Myocyte (in vitro differentiated cells): ENCODE results near the gene TMEM63C. TPM values are rescaled to one million over a fixed set of nuclear protein-coding genes. Genes with fewer than 3 reads are reported as not detected.

Experiments used
- DNase-seq: peaks from one replicate; pipeline ENCODE4 v3.0.0-alpha.2; 2012; ENCODE audit warnings: low read depth
- total RNA-seq: library from RNA; depleted of rRNA; stranded (reverse); fragments of >200 nt; gene quantifications from 2 replicates; pipeline ENCODE4 v1.2.3, GENCODE V29; 2014

The TMEM63C gene
- total RNA-seq, 1 donor from 2014 or later = 0.08 TPM

GRCh38 chr14:77253333-77254190 lies 72.0 kb downstream of the TMEM63C start:
- no peak for DNase-seq

- DNase-seq = no peak
These were observed 75.1 kb downstream of the TMEM63C start for GRCh38 chr14:77256694-77257093.

- no peak for DNase-seq
These were observed 76.1 kb downstream of the TMEM63C start for GRCh38 chr14:77257700-77258099.

- DNase-seq = no peak
These were observed 77.0 kb downstream of the TMEM63C start for GRCh38 chr14:77258566-77258965.

DNA sequence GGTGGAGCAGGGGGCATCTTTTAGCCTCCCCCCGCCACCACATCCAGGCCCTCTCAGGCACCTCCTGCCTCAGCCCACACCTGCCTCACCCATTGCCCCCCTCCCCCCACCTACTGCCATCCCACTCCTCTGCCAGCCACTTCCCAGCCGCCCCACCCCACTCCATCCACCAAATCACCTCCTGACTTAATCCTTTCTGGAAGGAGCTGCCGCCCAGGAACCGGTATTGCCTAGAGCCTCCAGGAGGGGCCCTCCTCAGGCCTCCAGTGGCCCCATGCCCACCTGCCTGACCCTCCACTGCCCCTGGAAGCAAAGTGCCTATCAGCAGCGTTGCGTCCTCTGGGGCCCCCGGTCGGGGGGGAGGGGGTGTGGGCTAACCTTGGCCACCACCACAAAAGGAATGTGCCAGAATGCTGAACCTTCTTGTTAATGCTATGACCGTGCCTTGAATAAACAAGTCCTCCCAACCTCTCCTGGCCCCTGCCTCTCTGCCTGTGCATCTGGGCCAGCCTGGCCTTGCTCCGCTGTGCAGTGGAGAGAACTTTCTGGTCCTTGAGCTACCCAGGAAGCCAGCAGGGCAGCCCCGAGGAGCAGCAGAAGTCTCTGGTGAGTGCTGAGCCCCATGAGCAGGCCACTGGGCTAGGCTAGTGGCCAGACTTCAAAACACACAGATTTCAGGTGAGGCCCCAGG lies 77.6 kb downstream of the TMEM63C start:
- no peak for DNase-seq

- DNase-seq = no peak
These were observed 78.6 kb downstream of the TMEM63C start for GRCh38 chr14:77260199-77260598.

DNA sequence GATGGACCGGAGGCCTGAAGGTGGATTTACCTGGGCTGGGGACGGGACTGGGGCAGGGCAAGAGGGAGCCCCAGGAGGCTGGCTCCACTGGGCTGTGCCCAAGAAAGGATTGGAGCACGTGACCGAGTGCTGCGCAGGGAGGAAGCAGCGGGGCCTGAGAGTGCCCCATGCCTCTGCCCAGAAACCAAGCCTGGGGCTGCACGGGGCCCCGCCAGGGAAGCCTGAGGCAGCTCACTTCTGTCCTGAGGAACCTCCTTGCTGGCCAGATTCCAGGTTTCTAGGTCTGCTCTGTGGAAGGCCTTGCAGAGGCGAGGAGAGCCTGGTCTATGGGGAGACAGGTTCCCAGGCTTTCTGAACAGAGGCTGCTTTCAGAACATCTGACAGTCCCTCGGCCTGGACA lies 79.0 kb downstream of the TMEM63C start:
- DNase-seq = no peak

GRCh38 chr14:77264466-77265186 lies 83.0 kb downstream of the TMEM63C start:
- DNase-seq = no peak

DNA sequence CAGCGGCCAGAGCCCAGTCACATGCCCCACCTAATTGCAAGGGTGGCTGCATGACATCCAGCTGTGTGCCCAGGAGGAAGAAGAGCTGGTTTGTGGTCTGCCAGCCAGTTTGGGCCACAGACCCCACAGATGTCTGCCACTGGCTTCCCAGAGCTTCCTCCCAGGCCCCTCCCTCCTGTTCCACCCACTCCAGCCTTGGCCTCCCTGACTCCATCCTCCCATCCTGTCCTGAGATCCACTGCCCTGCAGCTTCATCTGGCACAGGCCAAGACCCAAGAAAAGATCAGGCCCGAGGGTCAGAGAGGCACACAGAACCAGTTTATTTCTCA lies 83.6 kb downstream of the TMEM63C start:
- no peak for DNase-seq

DNA sequence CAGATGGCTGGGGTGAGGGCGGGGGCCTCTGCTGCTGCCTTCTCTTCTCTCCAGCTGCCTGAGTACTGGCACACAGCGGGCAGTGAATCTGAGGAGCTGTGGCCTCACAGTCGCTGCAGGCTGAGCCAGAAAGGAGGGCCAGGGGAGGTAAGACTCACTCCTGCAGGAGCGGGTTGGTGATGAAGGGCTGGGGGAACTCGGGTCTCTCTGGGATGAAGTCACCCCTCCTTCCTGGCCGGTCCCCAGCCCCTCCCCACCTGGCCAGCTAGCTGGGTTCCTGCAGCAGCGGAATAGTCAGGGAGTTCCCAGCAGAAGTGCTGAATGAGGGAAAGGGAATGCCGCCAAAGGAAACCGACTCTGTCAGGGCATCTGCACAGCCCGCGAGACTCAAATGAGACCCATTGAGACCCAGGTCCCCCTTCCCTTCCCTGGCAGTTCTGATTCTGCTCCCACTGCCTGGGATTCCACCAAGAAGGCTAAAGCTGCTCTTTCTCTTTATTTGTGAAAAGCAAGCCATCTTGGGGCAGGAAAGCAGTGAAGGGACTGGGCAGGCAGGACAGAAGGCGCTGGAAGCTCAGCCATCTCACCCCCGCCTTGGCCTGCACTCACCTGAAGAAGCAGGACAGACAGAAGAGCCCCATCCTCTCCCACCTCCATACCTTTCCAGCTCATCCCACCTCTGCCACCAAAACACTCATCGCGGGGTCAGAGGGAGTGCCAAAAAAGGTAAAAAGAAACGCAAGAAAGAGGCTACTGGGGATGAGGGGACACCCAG lies 84.2 kb downstream of the TMEM63C start:
- no peak for DNase-seq

- DNase-seq = no peak
These were observed 84.7 kb downstream of the TMEM63C start for GRCh38 chr14:77266336-77266735.

- DNase-seq = no peak
These were observed 86.5 kb downstream of the TMEM63C start for GRCh38 chr14:77267937-77268699.

DNA sequence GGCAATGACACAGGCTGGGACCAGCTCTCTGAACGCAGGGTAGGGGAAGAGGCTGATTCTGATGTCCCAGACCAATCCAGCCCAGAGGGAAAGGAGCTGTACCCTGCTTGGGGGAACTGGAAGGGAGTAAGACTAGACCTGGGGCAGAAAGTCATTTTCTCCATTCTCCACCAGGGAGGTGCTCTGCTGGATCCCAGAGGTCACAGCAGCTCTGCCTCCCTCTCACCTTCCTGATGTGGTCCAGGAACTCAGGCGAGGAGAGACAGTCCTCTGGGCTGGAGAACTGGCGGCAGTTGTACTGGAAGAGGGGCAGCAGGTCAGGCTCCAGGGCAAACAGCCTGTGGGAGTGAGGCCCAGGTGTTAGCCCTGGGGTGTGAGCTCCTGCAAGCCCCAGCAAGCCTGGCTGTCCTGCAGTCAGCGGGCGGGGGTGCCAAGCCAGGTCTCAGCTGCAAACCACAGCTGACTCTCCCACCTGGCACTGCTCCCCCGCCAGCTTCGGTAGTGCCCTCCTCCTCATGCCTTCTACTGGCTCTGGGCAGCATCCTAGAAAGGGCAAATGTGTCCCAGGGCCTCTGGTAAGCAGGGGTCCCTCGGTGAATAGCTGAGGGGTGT lies 87.5 kb downstream of the TMEM63C start:
- no peak for DNase-seq

DNA sequence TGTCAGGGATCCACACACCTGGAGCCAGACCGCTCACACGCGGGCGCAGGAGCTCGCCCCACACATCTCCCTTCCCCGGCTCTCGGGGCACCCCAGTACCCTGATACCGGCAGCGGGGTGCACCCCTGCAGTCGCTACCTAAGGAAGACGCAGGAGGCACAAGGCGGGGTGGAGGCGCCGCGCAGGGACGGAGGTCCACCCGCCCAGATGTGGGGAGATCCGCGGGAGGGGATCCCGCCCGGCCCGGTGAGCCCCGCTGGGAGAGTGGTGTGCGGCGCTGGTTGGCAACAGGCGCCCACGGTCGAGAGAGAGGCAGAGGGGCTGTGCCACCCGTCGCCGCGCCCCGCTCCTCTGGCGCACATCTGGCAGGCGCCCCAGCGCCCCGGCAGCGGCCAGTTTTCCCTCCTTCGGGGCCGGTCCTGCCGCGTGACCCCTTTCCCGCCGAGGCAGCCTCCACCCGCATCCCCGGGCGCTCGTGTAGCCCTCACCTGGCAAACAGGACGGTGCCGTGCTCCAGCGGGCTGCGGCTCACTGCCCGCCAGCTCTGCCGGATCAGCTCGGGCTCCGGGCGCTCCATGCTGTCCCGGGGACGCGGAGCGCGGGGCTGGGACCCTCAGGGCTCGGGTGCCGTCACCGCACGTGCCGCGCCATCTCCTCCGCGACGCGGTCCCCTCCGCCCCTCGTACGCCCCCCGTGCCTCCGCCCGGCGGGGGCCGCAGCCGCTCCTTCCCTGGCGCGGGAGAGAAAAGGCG lies 88.9 kb downstream of the TMEM63C start:
- DNase-seq = no peak

- DNase-seq = no peak
These were observed 89.6 kb downstream of the TMEM63C start, which contains the start of gene NGB for GRCh38 chr14:77271113-77271710. TSS of gene NGB (minus strand) at chr14:77271206. CDS start at chr14:77270937, 269 bp downstream.

- no peak for DNase-seq
These were observed 90.7 kb downstream of the TMEM63C start for GRCh38 chr14:77272261-77272660.

- DNase-seq = no peak
These were observed 92.2 kb downstream of the TMEM63C start for GRCh38 chr14:77273796-77274195.

DNA sequence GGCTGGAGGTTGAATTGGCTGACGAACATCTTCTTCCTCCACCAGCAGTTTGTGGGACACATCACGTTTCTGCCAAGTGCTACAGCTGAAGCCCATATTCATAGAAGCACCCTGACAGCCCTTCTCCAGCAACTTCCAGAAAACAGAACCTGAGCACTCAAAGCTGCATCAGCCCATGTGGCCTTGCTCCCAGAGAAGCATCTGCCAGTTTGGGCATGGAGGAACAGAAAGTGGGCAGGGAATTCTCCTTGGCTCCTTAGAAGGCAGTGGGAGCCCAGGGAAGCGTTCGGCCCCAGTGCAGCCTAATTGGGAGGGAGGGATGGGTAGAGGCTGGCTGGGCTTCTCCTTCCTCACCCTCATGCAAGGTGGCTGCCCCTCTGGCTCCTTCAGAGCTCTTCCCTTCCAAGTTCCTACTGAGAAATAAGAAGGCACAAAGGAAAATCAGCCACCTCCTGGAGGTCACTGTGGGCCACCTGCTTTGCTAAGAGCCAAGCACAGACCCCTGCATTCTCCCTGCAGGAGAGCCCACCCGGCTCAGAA lies 93.5 kb downstream of the TMEM63C start:
- no peak for DNase-seq

GRCh38 chr14:77275601-77276017 lies 94.0 kb downstream of the TMEM63C start:
- DNase-seq = no peak
